Activated CD8-positive, alpha-beta memory T cell treated with anti-CD3 and anti-CD28 coated beads for 48 hours (primary cell): ENCODE measurements around the gene NME7.
"Not testable (repeated sequence)": the region's sequence is repeated elsewhere in the genome, so short reads cannot be mapped to it uniquely, and the experiment has no call there.

Source experiments
- DNase-seq, 3 experiments: peaks; one replicate each; pipeline ENCODE4 v3.0.0-alpha.2; 2020; ENCODE audit warnings: low read depth in 2 of 3, low spot score in 2 of 3

The NME7 gene

DNA sequence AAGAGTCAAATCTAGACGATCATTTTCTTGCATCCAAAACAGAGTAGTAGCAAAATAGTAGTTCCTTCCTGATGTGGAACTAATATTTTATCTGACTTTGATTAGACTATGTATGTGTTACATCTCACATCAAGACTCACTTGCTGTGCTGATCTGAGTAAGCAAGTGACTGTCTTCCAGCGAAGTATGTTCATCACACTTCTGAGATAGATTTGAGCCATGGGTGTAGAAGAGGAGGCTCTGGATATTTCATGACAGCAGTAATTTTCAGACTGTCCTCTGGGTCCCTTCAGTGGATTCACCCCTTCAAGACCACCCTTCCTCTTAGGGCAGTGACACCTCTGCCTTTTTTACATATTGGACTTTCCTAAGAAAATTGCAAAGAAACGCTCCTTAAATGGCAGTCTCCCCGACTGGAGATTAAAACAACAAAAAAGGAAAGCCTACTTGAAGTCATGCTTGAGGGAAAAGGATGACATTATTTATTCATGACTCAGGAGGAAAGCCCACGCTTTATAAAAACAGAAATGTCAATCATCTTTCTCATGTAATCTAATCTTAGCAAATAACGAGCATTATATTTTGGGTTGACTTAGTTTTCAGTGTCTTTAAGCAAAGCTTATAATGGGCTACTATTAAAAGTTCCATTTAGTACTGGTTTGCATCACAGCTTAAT lies 238.3 kb downstream of the NME7 start:
- DNase-seq: no peak

GRCh38 chr1:169128562-169128961 lies 239.0 kb downstream of the NME7 start:
- no peak for DNase-seq

DNA sequence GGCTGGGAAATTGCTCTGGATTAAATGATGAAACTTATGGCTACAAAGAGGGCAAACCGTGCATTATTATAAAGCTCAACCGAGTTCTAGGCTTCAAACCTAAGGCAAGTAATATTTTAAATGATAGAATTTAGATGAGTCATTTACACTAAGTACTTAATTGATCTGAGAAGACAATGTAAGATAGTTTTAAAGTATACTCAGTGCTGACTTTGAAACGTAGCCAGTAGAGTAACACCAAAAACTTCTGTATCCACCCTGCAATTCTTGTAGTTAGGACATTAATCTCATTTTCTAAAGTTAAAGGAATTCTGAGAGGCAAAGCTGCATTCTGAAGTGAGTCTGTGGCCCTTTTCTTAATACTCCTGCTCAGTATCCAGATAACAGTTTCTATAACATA lies 240.3 kb downstream of the NME7 start:
- no peak for DNase-seq

DNA sequence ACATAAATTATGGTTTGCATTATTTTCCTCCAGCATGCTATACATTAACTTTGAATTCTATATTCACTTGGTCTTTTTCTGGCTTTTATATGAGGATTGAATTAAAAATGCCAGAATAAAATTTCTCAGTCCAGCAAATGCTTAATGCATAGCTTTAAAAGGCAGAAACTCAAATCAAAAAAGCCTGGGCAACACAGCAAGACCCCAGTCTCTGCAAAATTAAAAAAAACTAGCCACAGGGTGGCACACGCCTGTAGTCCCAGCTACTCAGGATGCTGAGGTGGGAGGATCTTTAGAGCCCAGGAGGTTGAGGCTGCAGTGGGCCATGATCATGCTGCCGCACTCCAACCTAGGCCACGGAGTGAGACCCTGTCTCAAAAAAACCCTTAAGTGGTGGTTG lies 241.3 kb downstream of the NME7 start:
- no peak for DNase-seq

GRCh38 chr1:169125597-169125996 lies 242.0 kb downstream of the NME7 start:
- DNase-seq: not testable (repeated sequence)

DNA sequence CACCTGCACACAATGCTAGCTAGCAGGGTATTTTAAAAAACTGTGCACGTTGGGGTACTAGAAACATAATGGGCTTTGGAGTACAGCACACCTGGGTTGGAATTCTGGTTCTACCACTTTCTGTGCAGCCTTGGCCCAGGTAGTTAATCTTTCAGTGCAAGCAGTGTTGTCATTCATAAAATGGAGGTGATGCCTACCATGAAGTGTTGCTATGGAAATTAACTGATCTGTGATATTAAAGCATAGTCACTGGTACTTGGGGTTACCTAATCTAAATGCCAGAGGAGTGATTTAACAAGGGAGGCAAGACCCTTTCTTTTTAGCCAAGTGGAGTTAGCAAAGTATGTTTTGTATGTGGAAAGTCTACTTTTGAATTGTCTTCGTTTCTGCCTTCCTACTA lies 243.1 kb downstream of the NME7 start:
- no peak for DNase-seq

DNA sequence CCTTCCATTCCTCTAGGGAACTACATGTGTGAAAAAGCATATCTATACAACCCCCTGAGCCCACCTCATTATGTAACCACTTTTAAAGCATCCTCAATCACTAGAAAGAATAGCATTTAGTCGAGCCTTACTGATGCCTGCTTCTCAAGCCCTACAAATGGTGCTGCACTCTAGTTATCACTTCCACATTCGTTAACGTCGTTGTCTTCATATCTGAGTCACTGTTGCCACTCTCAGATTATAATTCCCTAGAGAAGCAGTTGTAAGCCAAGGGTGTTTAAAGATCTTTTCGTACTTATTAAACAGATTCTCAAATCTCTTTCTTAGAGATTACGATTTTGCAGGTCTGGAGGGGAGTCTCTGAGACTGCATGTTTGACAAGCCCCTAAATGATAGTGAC lies 244.6 kb downstream of the NME7 start:
- DNase-seq: no peak

DNA sequence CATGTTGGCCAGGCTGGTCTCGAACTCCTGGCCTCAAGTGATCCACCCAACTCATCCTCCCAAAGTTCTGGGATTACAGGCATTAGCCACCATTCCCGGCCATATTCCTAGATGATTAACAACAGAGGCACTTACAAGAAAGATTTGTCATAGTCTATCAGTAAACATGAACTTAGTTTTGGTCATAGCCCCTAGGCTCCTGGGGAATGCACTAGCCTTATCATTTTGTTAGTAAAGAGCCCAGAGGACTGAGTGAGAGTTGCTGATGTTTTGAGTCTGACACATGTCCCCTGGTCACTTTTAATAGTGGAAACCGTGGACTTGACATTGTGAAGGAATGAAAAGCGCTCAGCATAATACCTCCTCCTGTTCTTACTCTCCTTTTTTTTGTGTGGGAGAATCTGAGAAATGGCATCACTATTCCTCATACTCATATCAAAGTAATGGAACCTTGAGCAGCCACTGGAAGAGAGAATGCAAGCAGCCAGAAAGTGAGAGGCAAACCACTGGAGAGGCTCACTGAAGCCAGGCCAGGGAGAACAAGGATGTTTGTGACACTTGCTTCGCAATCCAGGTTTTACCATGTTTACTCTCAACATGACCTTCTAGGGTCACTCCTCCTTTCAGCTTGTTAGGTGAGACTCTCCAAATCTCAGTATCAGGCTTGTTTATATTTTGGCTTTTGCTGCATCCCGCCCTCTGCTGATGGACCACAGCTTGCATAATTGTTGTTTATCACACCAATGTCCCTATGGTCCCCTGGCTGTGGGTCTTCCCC lies 246.3 kb downstream of the NME7 start:
- no peak for DNase-seq

GRCh38 chr1:169120066-169120465 lies 247.5 kb downstream of the NME7 start:
- no peak for DNase-seq

DNA sequence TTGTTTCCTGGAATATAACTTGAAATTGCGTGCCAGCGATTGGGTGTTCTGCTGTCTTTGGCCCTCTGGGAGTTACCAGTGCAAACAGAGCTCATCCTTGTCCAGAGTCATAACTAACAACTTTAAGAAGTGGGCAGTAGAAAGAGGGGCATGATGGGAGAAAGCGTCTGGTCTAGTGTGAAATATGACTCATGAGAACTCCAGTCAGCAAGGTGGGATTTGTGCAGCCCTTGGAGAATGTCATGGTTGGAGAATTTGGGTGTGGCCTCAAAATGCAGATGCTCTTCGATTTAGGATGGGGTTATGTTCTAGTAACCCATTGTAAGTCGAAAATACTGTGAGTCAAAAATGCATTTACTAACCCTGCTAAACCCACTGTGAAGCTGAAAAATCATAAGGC lies 248.2 kb downstream of the NME7 start:
- no peak for DNase-seq

GRCh38 chr1:169118227-169118626 lies 249.4 kb downstream of the NME7 start:
- no peak for DNase-seq

DNA sequence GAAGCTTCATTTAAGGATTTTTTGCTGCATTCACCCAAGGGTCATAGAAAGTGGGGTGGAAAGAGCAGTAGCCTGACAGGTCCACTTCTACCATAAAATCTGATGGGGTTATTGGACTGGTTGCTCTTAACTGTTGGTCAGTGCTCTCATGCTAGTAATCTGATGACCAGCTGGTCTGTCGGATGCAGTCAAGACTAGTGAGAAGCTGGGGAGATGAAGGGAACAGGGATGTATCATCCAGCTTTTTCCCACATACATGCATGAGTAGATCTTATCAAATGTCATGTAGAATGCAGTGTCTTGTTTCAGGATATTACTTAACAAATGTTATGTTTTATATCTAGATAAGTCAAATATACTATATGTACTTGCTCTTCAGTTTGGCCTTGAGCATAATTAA lies 250.0 kb downstream of the NME7 start:
- DNase-seq: no peak

GRCh38 chr1:169117014-169117413 lies 250.6 kb downstream of the NME7 start:
- no peak for DNase-seq

GRCh38 chr1:169115891-169116585 lies 251.6 kb downstream of the NME7 start:
- no peak for DNase-seq

DNA sequence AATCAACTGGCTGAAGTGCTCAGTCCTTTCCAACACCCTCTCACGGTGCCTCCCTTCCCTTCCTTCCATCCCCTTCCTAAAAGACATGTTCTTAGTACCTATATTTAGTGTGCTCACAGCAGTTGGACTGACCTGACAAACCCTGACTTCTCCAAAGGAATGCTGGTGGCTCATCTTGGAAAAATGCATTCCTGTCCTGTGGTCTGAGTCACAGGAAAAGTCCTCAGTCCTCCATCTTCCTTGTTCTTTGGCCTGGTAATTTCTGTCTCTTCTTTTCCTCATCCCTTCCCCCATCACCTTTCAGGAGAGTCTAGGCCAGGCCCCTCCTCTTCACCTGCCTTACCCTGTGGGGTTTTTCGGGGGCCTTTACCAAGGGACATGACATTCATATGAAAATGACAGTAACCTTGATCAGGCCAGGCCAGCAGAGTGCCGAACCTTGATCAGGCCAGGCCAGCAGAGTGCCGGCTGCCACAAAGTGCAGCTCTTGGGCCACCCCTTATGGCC lies 253.9 kb downstream of the NME7 start:
- DNase-seq: no peak

- DNase-seq: no peak
Observed at GRCh38 chr1:169112241-169112640, 255.4 kb downstream of the NME7 start.

GRCh38 chr1:169111472-169111871 lies 256.1 kb downstream of the NME7 start:
- DNase-seq: no peak

DNA sequence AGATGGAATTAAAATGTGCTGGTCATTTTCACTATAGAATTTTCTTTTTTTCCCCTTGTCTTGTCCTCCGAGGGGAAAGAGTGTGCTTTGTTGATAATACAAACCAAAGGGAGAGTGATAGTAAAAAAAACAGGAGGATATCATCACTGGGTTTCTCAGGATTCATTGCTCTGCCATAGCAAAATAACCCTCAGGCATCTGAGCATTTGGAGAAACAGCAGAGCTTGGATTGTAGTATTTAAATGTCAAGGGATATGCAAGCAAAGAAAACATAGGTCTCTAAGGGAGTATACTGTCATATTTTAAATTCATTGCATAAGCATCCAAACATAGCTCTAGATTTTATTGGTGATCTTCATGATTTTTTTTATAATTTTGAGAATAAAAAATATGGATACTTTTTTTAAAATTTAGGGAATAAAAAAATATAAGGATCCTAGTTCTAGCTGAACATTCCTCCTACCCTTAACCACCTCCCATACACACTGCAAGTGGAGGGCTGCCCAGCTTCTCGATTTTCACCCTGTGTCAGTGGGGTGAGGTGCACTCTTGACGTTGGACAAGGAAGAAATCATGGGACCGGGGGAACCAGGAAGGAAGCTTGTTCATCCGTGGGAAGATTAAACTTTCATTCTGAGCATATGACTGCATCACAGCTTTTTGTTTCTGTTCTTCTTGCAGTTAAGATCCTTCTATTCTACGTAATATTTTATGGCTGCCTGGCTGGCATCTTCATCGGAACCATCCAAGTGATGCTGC lies 256.7 kb downstream of the NME7 start:
- no peak for DNase-seq

DNA sequence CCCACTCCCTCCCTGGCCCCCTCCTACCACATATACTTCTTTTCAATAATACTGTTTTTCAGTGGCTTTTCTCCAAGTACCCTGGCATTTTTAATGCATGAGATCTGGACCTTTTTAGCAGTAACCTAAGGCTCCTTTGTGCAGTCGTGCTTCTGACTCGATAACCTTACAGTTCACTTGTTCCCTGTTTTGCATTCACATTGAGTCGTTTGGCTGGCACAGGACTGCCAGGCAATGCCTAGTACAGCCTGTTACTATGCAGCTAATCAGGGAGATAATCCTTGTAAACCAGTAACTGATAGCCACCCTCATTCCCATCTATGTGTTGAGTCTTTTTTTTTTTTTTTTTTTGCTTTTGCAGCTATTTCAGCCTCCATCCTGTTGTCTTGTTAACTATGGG lies 257.4 kb downstream of the NME7 start:
- DNase-seq: no peak

DNA sequence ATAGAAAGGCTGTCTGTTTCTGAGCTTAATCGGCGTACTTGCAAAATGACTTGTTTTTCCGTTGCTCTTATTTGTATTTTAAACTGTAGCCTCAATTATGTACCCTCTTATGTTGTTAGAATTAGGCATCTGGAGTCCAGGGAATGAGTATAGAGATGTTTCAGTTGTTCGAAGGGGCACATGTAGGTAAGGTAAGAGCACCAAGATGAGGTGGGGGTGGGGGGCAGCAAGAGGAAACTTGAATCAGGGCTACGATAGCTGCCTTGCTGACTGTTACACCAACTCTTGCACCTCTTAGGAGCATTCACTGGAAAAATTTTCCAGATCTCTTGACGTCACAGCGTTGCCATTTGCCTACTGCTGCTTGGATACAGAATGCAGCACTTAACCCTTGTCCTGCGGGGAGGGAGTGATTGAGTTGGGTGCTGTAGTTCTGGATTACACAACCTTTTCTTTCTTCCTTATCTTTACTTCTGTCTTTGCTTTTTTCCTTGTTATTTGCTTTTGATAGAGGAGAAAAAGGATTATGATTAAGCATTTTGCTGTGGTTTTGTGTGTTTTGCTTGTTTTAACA lies 257.9 kb downstream of the NME7 start:
- DNase-seq: no peak
